Glomerular endothelial cell (primary cell): Measurements from ENCODE around the gene RPS6KB2. TPM values are rescaled to one million over a fixed set of nuclear protein-coding genes. Genes with fewer than 3 reads are reported as not detected.

Experiments
- DNase-seq: peaks from one replicate; pipeline ENCODE4 v3.0.0-alpha.2; 2011; ENCODE audit warnings: low read depth, low spot score; ENCODE audit errors: extremely low read depth
- total RNA-seq: library from RNA; depleted of rRNA; stranded (reverse); fragments of >200 nt; gene quantifications from 2 replicates; pipeline ENCODE4 v1.2.3, GENCODE V29; 2015

The RPS6KB2 gene
- total RNA-seq, result 39.4 and 39.9 TPM in 2 replicates

GRCh38 chr11:67428052-67429001 lies at the start of gene RPS6KB2:
Gene RPS6KB2, plus strand, starts transcription at chr11:67428494. Its CDS starts 52 bp downstream, at chr11:67428546.
- peak; percentile 80 for DNase-seq

GRCh38 chr11:67378544-67378943 lies 49.8 kb upstream of the RPS6KB2 start:
- DNase-seq, result no peak

GRCh38 chr11:67379061-67380058 lies 48.9 kb upstream of the RPS6KB2 start:
- DNase-seq, result no peak

GRCh38 chr11:67381244-67381972 lies 46.9 kb upstream of the RPS6KB2 start:
- no peak for DNase-seq

GRCh38 chr11:67382276-67383136 lies 45.8 kb upstream of the RPS6KB2 start:
- DNase-seq, result no peak

GRCh38 chr11:67384851-67385366 lies 43.4 kb upstream of the RPS6KB2 start:
- no peak for DNase-seq

GRCh38 chr11:67387069-67387468 lies 41.2 kb upstream of the RPS6KB2 start:
- DNase-seq, result no peak

GRCh38 chr11:67387518-67387917 lies 40.8 kb upstream of the RPS6KB2 start:
- no peak for DNase-seq

GRCh38 chr11:67389477-67389876 lies 38.8 kb upstream of the RPS6KB2 start:
- no peak for DNase-seq

GRCh38 chr11:67390947-67391303 lies 37.4 kb upstream of the RPS6KB2 start:
- DNase-seq, result no peak

GRCh38 chr11:67391304-67392182 lies 36.8 kb upstream of the RPS6KB2 start, which contains the start of gene RAD9A:
Gene RAD9A, plus strand, starts transcription at chr11:67391986. Its CDS starts 59 bp downstream, at chr11:67392045.
- no peak for DNase-seq

- no peak for DNase-seq
These were observed 36.0 kb upstream of the RPS6KB2 start for GRCh38 chr11:67392183-67392715.

- DNase-seq, result no peak
These were observed 34.9 kb upstream of the RPS6KB2 start for GRCh38 chr11:67393437-67393836.

GRCh38 chr11:67393990-67394389 lies 34.3 kb upstream of the RPS6KB2 start:
- DNase-seq, result no peak

GRCh38 chr11:67395555-67396258 lies 32.6 kb upstream of the RPS6KB2 start:
- DNase-seq, result no peak

- no peak for DNase-seq
These were observed 32.1 kb upstream of the RPS6KB2 start for GRCh38 chr11:67396259-67396581.

- DNase-seq, result no peak
These were observed 31.5 kb upstream of the RPS6KB2 start for GRCh38 chr11:67396587-67397389.
